SH-SY5Y (cell line): ENCODE results near the gene SECISBP2.

ENCODE experiments used
- GATA2 ChIP-seq: IDR thresholded peaks from 2 replicates; pipeline ENCODE4 v1.6.1; 2011; ENCODE audit warnings: mild to moderate bottlenecking, low read depth, low read length
- GATA3 ChIP-seq: IDR thresholded peaks from 2 replicates; pipeline ENCODE4 v1.6.1; 2011; ENCODE audit warnings: low read depth, mild to moderate bottlenecking, low read length, moderate library complexity

DNA sequence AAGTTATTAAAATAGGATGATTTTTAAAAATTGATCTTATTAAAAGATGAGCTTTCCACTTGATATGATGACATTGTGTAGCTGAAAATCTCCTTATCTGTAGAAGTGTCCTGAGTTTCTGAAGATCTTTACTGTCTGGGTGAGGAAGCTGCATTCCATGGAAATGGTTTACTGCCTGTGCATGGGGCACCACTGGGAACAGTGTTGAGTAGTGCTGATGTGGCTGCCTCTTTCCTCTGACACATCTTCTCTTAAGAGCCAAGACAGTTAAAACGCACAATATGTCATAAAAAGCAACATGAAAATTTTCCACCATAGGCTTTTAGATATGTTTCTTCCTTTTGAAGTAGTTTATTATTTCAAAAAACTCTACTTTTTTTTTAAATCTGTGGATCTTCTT lies 24.6 kb downstream of the SECISBP2 start:
- TF ChIP-seq GATA2 (no peak), GATA3 (no peak)
